Activated T-cell treated with anti-CD3 and anti-CD28 coated beads, Interleukin-2, amount 50 U/mL, for 72 hours (primary cell): ENCODE measurements around the gene COL12A1. TPM values are rescaled to one million over a fixed set of nuclear protein-coding genes. Genes with fewer than 3 reads are reported as not detected.

Experiments
- ATAC-seq, 2 donors: fragments of 150-1000 bp; cut with Tn5 transposase; replicated peaks in 1 of 2; 2 replicates each; pipeline ENCODE4 v1.10.0; 2021; ENCODE audit warnings: moderate library complexity in 2 of 2, mild to moderate bottlenecking in 1 of 2
- DNase-seq, 2 donors: peaks; one replicate each; pipeline ENCODE4 v3.0.0; 2021 to 2022; ENCODE audit warnings: mixed read lengths in 1 of 2
- H3K27ac Mint-ChIP-seq: one replicate; pipeline ENCODE4 v1.8.0; 2022; ENCODE audit warnings: mild to moderate bottlenecking, moderate library complexity, mixed read lengths
- H3K27me3 Mint-ChIP-seq: one replicate; pipeline ENCODE4 v1.8.0; 2022; ENCODE audit warnings: low read depth, mixed read lengths
- H3K36me3 Mint-ChIP-seq, 2 donors: one replicate each; pipeline ENCODE4 v1.8.0; 2022; ENCODE audit warnings: mixed read lengths in 2 of 2, mild to moderate bottlenecking in 1 of 2; ENCODE audit not compliant: insufficient read depth in 2 of 2
- H3K4me1 Mint-ChIP-seq: one replicate; pipeline ENCODE4 v1.8.0; 2022; ENCODE audit warnings: low read depth, mixed read lengths
- H3K4me3 Mint-ChIP-seq, 2 donors: one replicate each; pipeline ENCODE4 v1.8.0; 2022; ENCODE audit warnings: mild to moderate bottlenecking in 2 of 2, mixed read lengths in 2 of 2, moderate library complexity in 2 of 2
- H3K9me3 Mint-ChIP-seq, 2 donors: one replicate each; pipeline ENCODE4 v1.8.0; 2022; ENCODE audit warnings: mixed read lengths in 2 of 2
- total RNA-seq, 2 donors: library from RNA; stranded (reverse); gene quantifications; one replicate each; pipeline ENCODE4 v1.2.3, GENCODE V29; 2022

Gene COL12A1
- total RNA-seq, 2 donors from 2014 or later = not detected

- peak overlapping the region; percentile 39 to 78 for H3K4me3 Mint-ChIP-seq
- ATAC-seq = peak; percentile 81
These were observed 2.7 kb upstream of the COL12A1 start for GRCh38 chr6:75208298-75209183.

GRCh38 chr6:75206576-75207342 is 906 bp upstream of the COL12A1 start:
- ATAC-seq = peak in 1 of 2 donors; percentile 6
- Mint-ChIP-seq H3K4me1 (peaks cover 62% of the 10 kb centered on the region), H3K4me3 (peak overlapping the region; percentile 39 to 78), H3K27me3 (peaks cover 98% of the 10 kb centered on the region), H3K27ac (no peak overlapping the region), H3K36me3 (peaks cover 0 to 1% of the 10 kb centered on the region in 2 donors), H3K9me3 (no peaks in the 10 kb centered on the region)
- DNase-seq = peak; percentile 5 to 8

More at GRCh38 chr6:75208298-75209183, 2.7 kb upstream of the COL12A1 start:
- H3K36me3 Mint-ChIP-seq = peaks cover 0 to 1% of the 10 kb centered on the region in 2 donors
- no peaks in the 10 kb centered on the region for H3K9me3 Mint-ChIP-seq
- H3K27me3 Mint-ChIP-seq = peaks cover 92% of the 10 kb centered on the region
- peak overlapping the region; percentile 49 for H3K27ac Mint-ChIP-seq
- peak; percentile 82 to 84 for DNase-seq
- H3K4me1 Mint-ChIP-seq = peaks cover 51% of the 10 kb centered on the region

GRCh38 chr6:75204959-75205775 is 686 bp downstream of the COL12A1 start:
- H3K9me3 Mint-ChIP-seq = no peaks in the 10 kb centered on the region
- peaks cover 62% of the 10 kb centered on the region for H3K4me1 Mint-ChIP-seq
- DNase-seq (peak; percentile 6 to 29), ATAC-seq (no peak)
- peaks cover 92% of the 10 kb centered on the region for H3K27me3 Mint-ChIP-seq
- H3K36me3 Mint-ChIP-seq = peaks cover 0 to 1% of the 10 kb centered on the region in 2 donors
- H3K27ac Mint-ChIP-seq = no peak overlapping the region
- peak overlapping the region; percentile 73 to 86 for H3K4me3 Mint-ChIP-seq

GRCh38 chr6:75204217-75204958 is 1.5 kb downstream of the COL12A1 start:
- Mint-ChIP-seq H3K4me1 (peaks cover 62% of the 10 kb centered on the region), H3K9me3 (no peaks in the 10 kb centered on the region), H3K4me3 (peak overlapping the region; percentile 73 to 86), H3K36me3 (peaks cover 0 to 1% of the 10 kb centered on the region in 2 donors), H3K27ac (no peak overlapping the region), H3K27me3 (peaks cover 85% of the 10 kb centered on the region)
- DNase-seq (peak; percentile 45 to 58), ATAC-seq (no peak)

GRCh38 chr6:75203721-75204120 is 2.1 kb downstream of the COL12A1 start:
- no peaks in the 10 kb centered on the region for H3K9me3 Mint-ChIP-seq
- H3K4me3 Mint-ChIP-seq = peak overlapping the region in 1 of 2 donors; percentile 12
- DNase-seq (no peak), ATAC-seq (no peak)
- no peak overlapping the region for H3K27ac Mint-ChIP-seq
- peaks cover 57% of the 10 kb centered on the region for H3K4me1 Mint-ChIP-seq
- peaks cover 0 to 1% of the 10 kb centered on the region in 2 donors for H3K36me3 Mint-ChIP-seq
- H3K27me3 Mint-ChIP-seq = peaks cover 80% of the 10 kb centered on the region

- peaks cover 48% of the 10 kb centered on the region for H3K4me1 Mint-ChIP-seq
- ATAC-seq = no peak
- H3K36me3 Mint-ChIP-seq = peaks cover 0 to 1% of the 10 kb centered on the region in 2 donors
- no peaks in the 10 kb centered on the region for H3K9me3 Mint-ChIP-seq
- H3K27me3 Mint-ChIP-seq = peaks cover 75% of the 10 kb centered on the region
- no peak for DNase-seq
- H3K4me3 Mint-ChIP-seq = peak overlapping the region in 1 of 2 donors; percentile 9
- no peak overlapping the region for H3K27ac Mint-ChIP-seq
These were observed 3.1 kb downstream of the COL12A1 start for GRCh38 chr6:75202676-75203131.

- ATAC-seq = peak; percentile 39 to 41
- peak overlapping the region; percentile 49 to 69 for H3K4me3 Mint-ChIP-seq
- H3K27ac Mint-ChIP-seq = no peak overlapping the region
- H3K4me1 Mint-ChIP-seq = peaks cover 42% of the 10 kb centered on the region
- peaks cover 0 to 1% of the 10 kb centered on the region in 2 donors for H3K36me3 Mint-ChIP-seq
- peak; percentile 15 to 19 for DNase-seq
- no peaks in the 10 kb centered on the region for H3K9me3 Mint-ChIP-seq
- H3K27me3 Mint-ChIP-seq = peaks cover 69% of the 10 kb centered on the region
These were observed 3.8 kb downstream of the COL12A1 start for GRCh38 chr6:75201901-75202672.

- Mint-ChIP-seq H3K27ac (no peak overlapping the region), H3K4me3 (no peak overlapping the region), H3K4me1 (peaks cover 31% of the 10 kb centered on the region), H3K27me3 (peaks cover 58% of the 10 kb centered on the region), H3K9me3 (no peaks in the 10 kb centered on the region), H3K36me3 (peaks cover 0 to 1% of the 10 kb centered on the region in 2 donors)
- ATAC-seq = no peak
- no peak for DNase-seq
These were observed 4.8 kb downstream of the COL12A1 start for GRCh38 chr6:75201021-75201420.

GRCh38 chr6:75199889-75200288 is 6.0 kb downstream of the COL12A1 start:
- DNase-seq (no peak), ATAC-seq (no peak)
- no peaks in the 10 kb centered on the region for H3K9me3 Mint-ChIP-seq
- peaks cover 47% of the 10 kb centered on the region for H3K27me3 Mint-ChIP-seq
- peaks cover 20% of the 10 kb centered on the region for H3K4me1 Mint-ChIP-seq
- H3K27ac Mint-ChIP-seq = no peak overlapping the region
- H3K36me3 Mint-ChIP-seq = peaks cover 0 to 1% of the 10 kb centered on the region in 2 donors
- no peak overlapping the region for H3K4me3 Mint-ChIP-seq

GRCh38 chr6:75196081-75196687 is 9.7 kb downstream of the COL12A1 start:
- Mint-ChIP-seq H3K9me3 (no peaks in the 10 kb centered on the region), H3K4me3 (no peak overlapping the region), H3K36me3 (no peaks in the 10 kb centered on the region), H3K27ac (no peak overlapping the region), H3K27me3 (peaks cover 16% of the 10 kb centered on the region), H3K4me1 (no peaks in the 10 kb centered on the region)
- ATAC-seq (no peak), DNase-seq (no peak)

GRCh38 chr6:75188221-75188925 is 17.5 kb downstream of the COL12A1 start:
- Mint-ChIP-seq H3K27ac (no peak overlapping the region), H3K27me3 (peaks cover 15% of the 10 kb centered on the region), H3K9me3 (peaks cover 4 to 5% of the 10 kb centered on the region in 2 donors), H3K4me3 (no peak overlapping the region), H3K4me1 (no peaks in the 10 kb centered on the region), H3K36me3 (no peaks in the 10 kb centered on the region)
- no peak for DNase-seq
- ATAC-seq = no peak
